Endothelial cell of umbilical vein (primary cell): ENCODE results near the gene ADAMTSL2. TPM values are rescaled to one million over a fixed set of nuclear protein-coding genes. Genes with fewer than 3 reads are reported as not detected.

ENCODE experiments used
- BruUV-seq: library from RNA; stranded (reverse); fragments of 400-500 nt; replicated peaks from 2 replicates; lab custom pipeline; 2021; lab: Mats Ljungman, UMichigan
- CTCF ChIA-PET: fragments of 300-600, 350-600 bp; sonication (Branson Sonifier 250); formaldehyde crosslinking; loops from one replicate; lab custom pipeline; 2021; ENCODE audit warnings: antibody characterized with exemption, inconsistent platforms; lab: Charles Lee
- POLR2A ChIA-PET: fragments of 300-600, 350-600 bp; sonication (Branson Sonifier 250); formaldehyde crosslinking; loops from one replicate; lab custom pipeline; 2021; ENCODE audit warnings: antibody characterized with exemption, inconsistent platforms; lab: Charles Lee
- DNase-seq: peaks from one replicate; pipeline ENCODE4 v3.0.0-alpha.2; 2011; ENCODE audit warnings: low read depth, low spot score
- FAIRE-seq: peaks from 2 replicates; lab custom pipeline; 2011; peaks lifted over from hg19 to GRCh38; lab: Jason Lieb, UNC
- H2AFZ ChIP-seq: 2 replicates; pipeline ENCODE4 v1.6.0; 2012; ENCODE audit warnings: low read depth, low read length, control low read depth, inconsistent platforms
- H3K27ac ChIP-seq: 2 replicates; pipeline ENCODE4 v1.5.1; 2011; ENCODE audit warnings: low read depth, mild to moderate bottlenecking, control low read depth, low read length, moderate library complexity; ENCODE audit not compliant: insufficient read depth
- H3K27me3 ChIP-seq, 2 experiments: 2 replicates each; pipeline versions ENCODE4 v1.6.0 to v1.6.1; 2011; ENCODE audit warnings: low read length in 2 of 2, mixed read lengths in 1 of 2; ENCODE audit not compliant: control insufficient read depth in 2 of 2, insufficient read depth in 2 of 2
- H3K36me3 ChIP-seq, 2 experiments: 2 replicates in 1 of 2; 3 replicates in 1 of 2; pipeline ENCODE4 v1.5.1; 2011; ENCODE audit warnings: low read length in 2 of 2, mild to moderate bottlenecking in 1 of 2, moderate library complexity in 1 of 2; ENCODE audit not compliant: control insufficient read depth in 2 of 2, insufficient read depth in 2 of 2; ENCODE audit errors: extremely low read depth in 1 of 2
- H3K4me1 ChIP-seq: 3 replicates; pipeline ENCODE4 v1.5.1; 2011; ENCODE audit warnings: mild to moderate bottlenecking, low read length; ENCODE audit not compliant: control insufficient read depth, insufficient read depth; ENCODE audit errors: extremely low read depth
- H3K4me2 ChIP-seq: 2 replicates; pipeline ENCODE4 v1.6.1; 2011; ENCODE audit warnings: low read length, control low read depth, mixed read lengths; ENCODE audit not compliant: insufficient read depth
- H3K4me3 ChIP-seq, 3 experiments: fragments of 200-600 bp in 1 of 3; sonication (generic), shearing (Covaris generic) in 1 of 3; replicated peaks in 1 of 3; 2 replicates each; pipeline ENCODE4 v1.5.1; 2011 to 2016; ENCODE audit warnings: control low read depth in 3 of 3, low read length in 3 of 3, mild to moderate bottlenecking in 2 of 3, inconsistent platforms in 1 of 3, low read depth in 1 of 3, moderate library complexity in 1 of 3; ENCODE audit not compliant: insufficient read depth in 1 of 3
- H3K79me2 ChIP-seq: 2 replicates; pipeline ENCODE4 v1.6.0; 2012; ENCODE audit warnings: low read length, inconsistent platforms; ENCODE audit not compliant: control insufficient read depth, insufficient read depth
- H3K9ac ChIP-seq: replicated peaks from 2 replicates; pipeline ENCODE3; 2011; ENCODE audit warnings: low read length, control low read depth; ENCODE audit not compliant: insufficient read depth; ENCODE audit errors: extremely low read depth
- H3K9me1 ChIP-seq: replicated peaks from 3 replicates; pipeline ENCODE4 v1.6.0; 2011; ENCODE audit warnings: mild to moderate bottlenecking, low read length; ENCODE audit not compliant: control insufficient read depth, insufficient read depth; ENCODE audit errors: extremely low read depth
- H3K9me3 ChIP-seq: replicated peaks from 2 replicates; pipeline ENCODE4 v1.5.1; 2012; ENCODE audit warnings: low read length, inconsistent platforms; ENCODE audit not compliant: control insufficient read depth, insufficient read depth
- H4K20me1 ChIP-seq: replicated peaks from 2 replicates; pipeline ENCODE3; 2011; ENCODE audit warnings: mild to moderate bottlenecking, low read length; ENCODE audit not compliant: control insufficient read depth, insufficient read depth; ENCODE audit errors: extremely low read depth
- EZH2 ChIP-seq: IDR thresholded peaks from 2 replicates; pipeline ENCODE4 v1.6.1; 2012; ENCODE audit warnings: borderline replicate concordance, low read depth, mild to moderate bottlenecking, moderate library complexity, low read length, inconsistent platforms; ENCODE audit not compliant: severe bottlenecking
- FOS ChIP-seq: IDR thresholded peaks from 2 replicates; pipeline ENCODE4 v1.6.1; 2011; ENCODE audit warnings: mild to moderate bottlenecking, low read length, moderate library complexity, borderline replicate concordance; ENCODE audit not compliant: insufficient read depth
- GATA2 ChIP-seq: IDR thresholded peaks from 2 replicates; pipeline ENCODE4 v1.7.0; 2011; ENCODE audit warnings: low read depth, mild to moderate bottlenecking, moderate library complexity, mixed read lengths, low read length; ENCODE audit not compliant: insufficient read length, insufficient read depth
- JUN ChIP-seq: IDR thresholded peaks from 2 replicates; pipeline ENCODE4 v1.6.1; 2011; ENCODE audit warnings: borderline replicate concordance, low read depth; ENCODE audit not compliant: insufficient read length, insufficient read depth
- MYC ChIP-seq: IDR thresholded peaks from one replicate; pipeline ENCODE4 v1.6.1; 2011; ENCODE audit warnings: mild to moderate bottlenecking, low read depth, low read length
- POLR2A ChIP-seq: IDR thresholded peaks from 2 replicates; pipeline ENCODE4 v1.6.1; 2012; ENCODE audit warnings: low read depth, mild to moderate bottlenecking, control low read depth, low read length
- POLR2AphosphoS5 ChIP-seq: IDR thresholded peaks from 2 replicates; pipeline ENCODE4 v1.6.1; 2012; ENCODE audit warnings: low read depth, mild to moderate bottlenecking, control low read depth, low read length, moderate library complexity; ENCODE audit not compliant: insufficient read depth
- dilution Hi-C: fragments of 300-500 bp; cut with MboI; formaldehyde crosslinking; loops from one replicate; pipeline ENCODE4 v1.15.0; 2019; ENCODE audit warnings: low sequenced_read_pairs; ENCODE audit not compliant: extremely low pct_ligation_motif_present
- intact Hi-C: fragments of 100-400 bp; cut with micrococcal nuclease; formaldehyde crosslinking; loops from one replicate; pipeline ENCODE4 v1.10.0; 2022
- polyA plus RNA-seq, 4 experiments: library from polyadenylated mRNA; depleted of rRNA in 3 of 4; stranded (reverse) in 3 of 4; unstranded in 1 of 4; fragments of >200 nt; gene quantifications; 2 replicates each; pipeline versions ENCODE4 v1.2.1 to v1.2.3, GENCODE V29; 2011 to 2012; ENCODE audit warnings: missing spikeins in 1 of 4
- total RNA-seq: library from RNA; stranded (reverse); gene quantifications from 2 replicates; pipeline ENCODE4 v1.2.3, GENCODE V29; 2021
- TF ChIP-seq, protein P1 (sequence below), 2 donors: IDR thresholded peaks; 1 replicate in 1 of 2; 2 replicates in 1 of 2; pipeline ENCODE4 v1.5.1; 2011; ENCODE audit warnings: low read length in 2 of 2, mild to moderate bottlenecking in 2 of 2, moderate library complexity in 2 of 2, control low read depth in 1 of 2, inconsistent platforms in 1 of 2, low read depth in 1 of 2; ENCODE audit not compliant: insufficient read depth in 1 of 2; ENCODE audit errors: extremely low read depth in 1 of 2
- TF ChIP-seq, protein P2 (sequence below): IDR thresholded peaks from 2 replicates; pipeline ENCODE4 v1.6.1; 2011; ENCODE audit not compliant: insufficient read depth, insufficient read length

Gene ADAMTSL2
- total and polyA plus RNA-seq, 2 donors (not counting 3 experiments of a cell fraction or from before 2014, with no cell fraction given), result not detected

DNA sequence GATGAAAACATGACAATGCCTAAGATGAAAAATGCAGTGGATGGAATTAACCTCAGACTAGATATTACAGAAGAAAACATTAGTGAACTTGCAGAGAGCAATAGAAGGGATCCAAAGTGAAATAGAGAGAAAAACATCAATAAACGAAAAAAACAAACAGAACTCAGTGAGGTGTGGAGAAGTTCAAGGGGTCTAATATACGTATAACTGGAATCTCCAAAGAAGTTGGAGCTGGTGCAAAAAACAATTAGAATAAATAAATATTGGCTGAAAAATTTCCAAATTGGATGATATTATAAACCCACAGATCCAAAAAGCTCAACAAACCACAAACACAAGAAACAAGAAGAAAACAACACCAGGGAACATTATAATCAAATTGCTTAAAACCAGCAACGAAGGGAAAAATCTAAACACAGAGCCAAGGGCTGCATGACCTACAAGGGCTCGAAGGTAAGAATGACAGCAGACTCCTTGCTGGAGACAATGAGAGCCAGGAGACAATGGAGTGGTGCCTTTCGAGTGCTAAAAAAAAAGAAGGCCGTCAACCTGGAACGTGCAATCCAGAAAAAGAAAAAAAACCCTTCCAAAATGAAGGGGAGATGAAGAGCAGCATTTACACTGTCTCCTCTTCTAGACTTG, 62.9 kb downstream of the ADAMTSL2 start:
- Histone ChIP-seq H3K79me2 (no peaks in the 10 kb centered on the region), H3K4me2 (no peak overlapping the region), H4K20me1 (no peaks in the 10 kb centered on the region), H3K4me3 (no peak overlapping the region), H3K9ac (no peak overlapping the region), H2AFZ (no peak overlapping the region), H3K4me1 (no peaks in the 10 kb centered on the region), H3K27me3 (no peaks in the 10 kb centered on the region), H3K9me1 (no peaks in the 10 kb centered on the region), H3K9me3 (peaks cover 1% of the 10 kb centered on the region), H3K36me3 (no peaks in the 10 kb centered on the region), H3K27ac (no peak overlapping the region)
- FAIRE-seq, result no peak
- dilution Hi-C loops (no loop called here), intact Hi-C loops (no loop called here)
- BruUV-seq, result no TSS peak
- ChIA-PET POLR2A (no interaction called here), CTCF (interaction anchor here (1.1 kb wide), 1 partner anchor 12 kb away, joined by 3 read pairs; the partner anchor contains the start of gene FAM163B)
- TF ChIP-seq POLR2A, result no peak
- TF ChIP-seq FOS, result no peak
- no peak for TF ChIP-seq EZH2
- TF ChIP-seq, protein P1, sequence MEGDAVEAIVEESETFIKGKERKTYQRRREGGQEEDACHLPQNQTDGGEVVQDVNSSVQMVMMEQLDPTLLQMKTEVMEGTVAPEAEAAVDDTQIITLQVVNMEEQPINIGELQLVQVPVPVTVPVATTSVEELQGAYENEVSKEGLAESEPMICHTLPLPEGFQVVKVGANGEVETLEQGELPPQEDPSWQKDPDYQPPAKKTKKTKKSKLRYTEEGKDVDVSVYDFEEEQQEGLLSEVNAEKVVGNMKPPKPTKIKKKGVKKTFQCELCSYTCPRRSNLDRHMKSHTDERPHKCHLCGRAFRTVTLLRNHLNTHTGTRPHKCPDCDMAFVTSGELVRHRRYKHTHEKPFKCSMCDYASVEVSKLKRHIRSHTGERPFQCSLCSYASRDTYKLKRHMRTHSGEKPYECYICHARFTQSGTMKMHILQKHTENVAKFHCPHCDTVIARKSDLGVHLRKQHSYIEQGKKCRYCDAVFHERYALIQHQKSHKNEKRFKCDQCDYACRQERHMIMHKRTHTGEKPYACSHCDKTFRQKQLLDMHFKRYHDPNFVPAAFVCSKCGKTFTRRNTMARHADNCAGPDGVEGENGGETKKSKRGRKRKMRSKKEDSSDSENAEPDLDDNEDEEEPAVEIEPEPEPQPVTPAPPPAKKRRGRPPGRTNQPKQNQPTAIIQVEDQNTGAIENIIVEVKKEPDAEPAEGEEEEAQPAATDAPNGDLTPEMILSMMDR (IDR thresholded peaks at IDR 0.05; ENCODE audit: extremely low read depth in 1 of 2, insufficient read depth in 1 of 2, low read depth in 1 of 2, low read length in 2 of 2), result no peak
- DNase-seq, result no peak

DNA sequence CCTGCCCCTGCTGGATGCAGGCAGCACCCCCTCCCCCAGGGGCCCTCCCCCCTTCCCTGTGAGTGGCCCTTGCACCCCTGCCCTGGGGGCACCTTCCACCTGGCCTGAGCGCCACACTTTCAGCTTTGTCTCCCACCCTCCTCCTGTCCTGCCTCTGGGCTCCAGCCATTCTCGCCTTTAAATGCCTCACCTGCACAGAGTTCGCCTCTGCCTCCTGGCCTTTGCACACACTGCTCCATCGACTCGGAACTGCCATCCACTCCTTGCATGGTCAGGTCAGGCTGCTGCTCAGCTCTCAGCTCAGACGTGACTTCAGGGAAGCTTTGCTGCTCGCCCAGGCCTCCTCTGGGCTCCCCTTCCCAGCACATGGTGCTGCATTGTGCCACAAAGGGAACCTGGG, 64.5 kb downstream of the ADAMTSL2 start:
- Histone ChIP-seq H3K4me1 (no peaks in the 10 kb centered on the region), H3K4me3 (no peak overlapping the region), H4K20me1 (no peaks in the 10 kb centered on the region), H3K9me1 (no peaks in the 10 kb centered on the region), H3K36me3 (no peaks in the 10 kb centered on the region), H3K9ac (no peak overlapping the region), H3K27me3 (no peaks in the 10 kb centered on the region), H3K27ac (no peak overlapping the region), H3K9me3 (peaks cover 1% of the 10 kb centered on the region), H3K79me2 (no peaks in the 10 kb centered on the region), H3K4me2 (no peak overlapping the region), H2AFZ (no peak overlapping the region)
- TF ChIP-seq POLR2AphosphoS5, result no peak
- no peak for TF ChIP-seq GATA2
- TF ChIP-seq, protein P2, sequence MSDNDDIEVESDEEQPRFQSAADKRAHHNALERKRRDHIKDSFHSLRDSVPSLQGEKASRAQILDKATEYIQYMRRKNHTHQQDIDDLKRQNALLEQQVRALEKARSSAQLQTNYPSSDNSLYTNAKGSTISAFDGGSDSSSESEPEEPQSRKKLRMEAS, result no peak
- no peak for TF ChIP-seq MYC
- TF ChIP-seq, protein P1 (IDR thresholded peaks at IDR 0.05; ENCODE audit: extremely low read depth in 1 of 2, insufficient read depth in 1 of 2, low read depth in 1 of 2, low read length in 2 of 2), result no peak
- no peak for TF ChIP-seq EZH2
- no peak for TF ChIP-seq FOS
- TF ChIP-seq POLR2A, result no peak
- TF ChIP-seq JUN, result no peak
- CTCF ChIA-PET, result no interaction called here
- intact Hi-C loops (no loop called here), dilution Hi-C loops (no loop called here)
- no peak for DNase-seq
- POLR2A ChIA-PET, result no interaction called here
- FAIRE-seq, result no peak
- no TSS peak for BruUV-seq
